DMS153 (cell line): ENCODE measurements around the gene CABCOCO1.
A peak's percentile ranks its signal among the peaks of the same experiment; 100 is the strongest.
"Not testable (repeated sequence)": the region's sequence is repeated elsewhere in the genome, so short reads cannot be mapped to it uniquely, and the experiment has no call there.

ENCODE experiments used
- DNase-seq: peaks from one replicate; lab custom pipeline; 2025; lab: John Stamatoyannopoulos, UW

CABCOCO1 gene

DNA sequence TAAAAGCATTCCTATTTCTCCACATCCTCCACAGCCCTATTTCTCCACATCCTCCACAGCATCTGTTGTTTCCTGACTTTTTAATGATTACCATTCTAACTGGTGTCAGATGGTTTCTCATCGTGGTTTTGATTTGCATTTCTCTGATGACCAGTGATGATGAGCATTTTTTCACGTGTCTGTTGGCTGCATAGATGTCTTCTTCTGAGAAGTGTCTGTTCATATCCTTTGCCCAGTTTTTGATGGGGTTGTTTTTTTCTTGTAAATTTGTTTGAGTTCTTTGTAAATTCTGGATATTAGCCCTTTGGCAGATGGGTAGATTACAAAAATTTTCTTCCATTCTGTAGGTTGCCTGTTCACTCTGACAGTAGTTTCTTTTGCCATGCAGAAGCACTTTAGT lies 49.4 kb downstream of the CABCOCO1 start:
- not testable (repeated sequence) for DNase-seq

DNA sequence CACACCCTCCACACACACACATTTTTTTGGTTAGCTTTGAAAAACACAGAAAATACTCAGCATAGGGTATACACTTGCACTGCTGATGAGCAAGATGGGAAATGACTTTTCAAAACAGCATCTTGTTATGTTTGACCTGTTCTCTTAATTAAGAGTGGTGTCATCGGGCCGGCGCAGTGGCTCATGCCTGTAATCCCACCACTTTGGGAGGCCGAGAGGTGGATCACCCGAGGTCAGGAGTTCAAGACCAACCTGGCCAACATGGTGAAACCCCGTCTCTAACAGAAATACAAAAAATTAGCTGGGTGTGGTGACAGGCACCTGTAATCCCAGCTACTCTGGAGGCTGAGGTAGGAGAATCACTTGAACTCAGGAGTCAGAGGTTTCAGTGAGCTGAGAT lies 56.7 kb downstream of the CABCOCO1 start:
- DNase-seq: not testable (repeated sequence)

DNA sequence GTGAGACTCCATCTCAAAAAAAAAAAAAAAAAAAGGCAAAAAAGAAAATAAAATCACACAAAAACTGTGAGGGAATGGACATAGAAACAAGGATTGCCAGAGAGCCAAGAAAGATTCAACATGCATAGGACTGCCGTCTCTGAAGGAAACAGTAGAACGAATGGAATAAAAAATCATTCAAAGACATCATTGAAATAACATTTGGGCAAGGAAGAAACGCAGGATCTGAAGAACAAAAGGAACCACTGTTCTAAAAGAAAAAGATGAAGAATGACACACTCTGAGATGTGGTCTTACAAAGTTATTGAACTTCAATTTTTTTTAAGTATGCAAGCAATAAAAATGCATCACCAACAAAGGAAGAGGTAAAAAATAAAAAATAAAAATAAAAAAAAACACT lies 57.2 kb downstream of the CABCOCO1 start:
- DNase-seq: no peak

DNA sequence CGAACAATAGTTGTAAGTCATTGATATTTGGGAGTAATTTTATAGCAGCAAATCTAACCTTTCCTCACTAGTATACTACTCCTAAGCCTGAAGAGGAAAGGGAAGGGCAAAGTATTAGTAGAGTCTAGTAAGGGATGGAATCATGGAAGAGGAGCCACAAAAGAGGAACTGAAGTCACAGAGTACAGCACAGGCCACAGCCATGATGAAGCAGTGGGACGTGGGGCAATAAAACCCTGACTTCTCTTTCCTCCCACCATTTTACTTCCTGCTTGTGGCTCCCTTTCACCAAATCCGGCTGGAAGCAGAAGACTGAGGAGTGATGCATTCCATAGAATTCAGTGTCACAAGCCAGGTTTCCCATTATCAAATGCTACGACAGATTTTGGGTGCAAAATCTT lies 58.7 kb downstream of the CABCOCO1 start:
- DNase-seq: no peak

DNA sequence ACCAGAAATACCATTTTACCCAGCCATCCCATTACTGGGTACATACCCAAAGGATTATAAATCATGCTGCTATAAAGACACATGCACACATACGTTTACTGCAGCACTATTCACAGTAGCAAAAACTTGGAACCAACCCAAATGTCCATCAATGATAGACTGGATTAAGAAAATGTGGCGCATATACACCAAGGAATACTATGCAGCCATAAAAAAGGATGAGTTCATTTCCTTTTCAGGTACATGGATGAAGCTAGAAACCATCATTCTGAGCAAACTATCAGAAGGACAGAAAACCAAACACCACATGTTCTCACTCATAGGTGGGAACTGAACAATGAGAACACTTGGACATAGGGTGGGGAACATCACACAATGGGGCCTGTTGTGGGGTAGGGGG lies 62.5 kb downstream of the CABCOCO1 start:
- not testable (repeated sequence) for DNase-seq

DNA sequence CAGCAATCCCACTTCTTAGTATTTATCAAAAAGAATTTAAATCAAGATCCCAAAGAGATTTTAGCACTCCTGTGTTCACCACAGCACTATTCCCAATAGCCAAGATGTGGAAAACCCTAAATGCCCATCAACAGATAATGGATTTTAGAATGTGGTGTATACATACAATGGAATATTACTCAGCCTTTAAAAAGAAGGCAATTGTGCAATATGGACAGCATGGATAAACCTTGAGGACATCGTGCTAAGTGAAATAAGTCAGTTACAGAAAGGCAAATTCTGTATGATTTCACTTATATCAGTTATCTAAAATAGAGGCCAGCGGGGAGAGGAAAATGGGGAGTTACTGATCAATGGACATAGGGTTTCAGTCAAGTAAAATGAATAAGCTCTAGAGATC lies 66.9 kb downstream of the CABCOCO1 start:
- no peak for DNase-seq

DNA sequence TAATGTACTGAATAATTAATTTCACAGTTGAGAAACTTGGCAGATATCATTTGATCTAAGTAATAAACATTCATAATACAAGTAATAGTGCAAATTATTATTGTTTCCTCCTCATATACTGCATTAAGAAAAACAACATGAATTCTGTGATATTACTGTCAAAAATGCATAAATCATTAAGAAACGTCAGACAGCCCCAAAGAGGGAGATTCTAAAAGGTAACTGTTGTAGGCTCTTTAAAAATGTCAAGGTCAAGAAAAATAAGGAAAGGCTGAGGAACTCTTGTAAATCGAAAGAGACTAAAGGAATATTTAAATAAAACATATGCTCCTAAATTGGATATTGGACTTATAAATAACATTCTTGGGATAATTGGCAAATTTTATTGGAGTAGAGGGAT lies 67.9 kb downstream of the CABCOCO1 start:
- no peak for DNase-seq

DNA sequence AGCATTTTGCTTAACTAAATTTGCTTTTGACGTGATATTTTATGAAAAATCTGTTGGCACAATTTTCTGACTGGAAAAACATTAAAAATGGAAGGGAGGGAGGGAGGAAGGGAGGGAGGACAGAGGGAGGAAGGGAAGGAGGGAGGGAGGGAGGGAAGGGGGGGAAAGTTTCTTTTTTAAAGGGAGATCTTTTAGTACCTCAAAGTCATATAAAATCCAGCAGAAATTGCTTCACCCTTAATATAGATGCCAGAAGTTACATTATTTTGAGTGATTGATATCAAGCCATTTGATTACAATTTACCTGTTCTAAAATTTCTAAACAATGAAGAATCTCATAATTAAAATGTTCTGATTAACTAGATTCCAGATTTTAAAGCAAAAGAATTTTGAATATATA lies 68.9 kb downstream of the CABCOCO1 start:
- no peak for DNase-seq

DNA sequence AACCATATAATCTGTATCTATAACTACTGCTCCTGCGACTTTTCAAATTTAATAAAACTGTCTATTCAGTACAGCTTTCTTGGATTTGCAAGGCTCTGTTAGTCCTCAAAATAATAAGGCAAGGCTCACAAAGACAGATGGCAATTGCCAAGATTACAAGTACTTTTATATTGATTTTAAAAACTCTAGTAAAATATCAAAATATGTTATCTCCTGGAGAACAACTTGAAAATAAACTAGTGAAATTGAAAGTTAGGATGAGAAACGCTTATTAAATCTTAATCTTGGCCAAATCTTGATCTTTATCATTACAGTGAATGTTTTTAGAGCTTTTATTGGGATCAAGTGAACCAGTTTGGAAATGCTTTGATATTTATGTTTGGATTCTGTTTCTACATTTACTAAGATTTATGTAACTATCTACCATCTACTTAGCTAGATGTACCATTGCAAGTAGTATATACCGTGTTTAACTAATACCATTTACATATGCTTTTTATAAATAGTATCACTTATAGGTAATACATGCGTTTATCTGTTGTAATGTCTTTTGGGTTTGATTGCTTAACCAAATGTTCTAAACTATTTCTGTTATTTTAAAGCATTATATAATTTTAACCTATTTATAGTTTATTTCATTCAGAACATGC lies 70.0 kb downstream of the CABCOCO1 start:
- DNase-seq: no peak

DNA sequence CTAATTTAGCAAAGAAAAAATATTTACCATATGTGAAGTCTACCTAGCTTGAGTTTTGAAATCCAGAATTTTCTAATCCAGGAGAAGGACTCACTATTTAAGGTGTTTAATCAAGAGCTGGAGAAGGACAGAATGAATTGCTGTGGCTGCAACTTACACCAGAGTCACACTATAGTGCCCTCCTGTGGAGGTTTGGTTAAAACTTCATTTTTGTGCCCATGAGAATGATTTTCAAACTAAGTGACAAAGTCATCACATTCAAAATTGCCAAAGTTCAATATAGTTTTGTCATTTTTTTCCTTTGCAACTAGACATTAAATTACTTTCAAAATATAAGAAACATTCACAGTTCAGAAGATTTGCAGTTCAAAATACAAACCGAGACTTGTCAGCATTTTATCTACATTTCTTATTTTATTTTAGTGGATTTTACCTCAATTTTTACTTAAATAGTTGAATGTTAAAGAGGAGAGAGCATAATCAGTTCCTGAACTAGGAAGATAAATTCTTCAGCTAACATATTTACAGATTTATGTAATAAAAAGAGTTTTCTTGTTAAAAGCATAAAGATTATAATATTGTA lies 70.7 kb downstream of the CABCOCO1 start:
- DNase-seq: no peak

DNA sequence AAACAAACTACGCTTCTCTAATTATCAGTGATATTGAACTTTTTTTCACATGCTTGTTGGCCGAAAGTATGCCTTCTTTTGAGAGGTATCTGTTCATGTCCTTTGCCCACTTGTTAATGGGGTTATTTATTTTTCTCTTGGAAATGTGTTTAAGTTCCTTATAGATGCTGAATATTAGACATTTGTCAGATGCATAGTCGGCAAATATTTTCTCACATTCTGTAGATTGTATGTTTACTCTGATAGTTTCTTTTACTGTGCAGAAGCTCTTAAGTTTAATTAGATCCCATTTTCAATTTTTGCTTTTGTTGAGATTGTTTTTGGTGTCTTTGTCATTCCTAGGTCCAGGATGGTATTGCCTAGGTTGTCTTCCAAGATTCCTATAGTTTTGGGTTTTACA lies 73.2 kb downstream of the CABCOCO1 start:
- DNase-seq: no peak

DNA sequence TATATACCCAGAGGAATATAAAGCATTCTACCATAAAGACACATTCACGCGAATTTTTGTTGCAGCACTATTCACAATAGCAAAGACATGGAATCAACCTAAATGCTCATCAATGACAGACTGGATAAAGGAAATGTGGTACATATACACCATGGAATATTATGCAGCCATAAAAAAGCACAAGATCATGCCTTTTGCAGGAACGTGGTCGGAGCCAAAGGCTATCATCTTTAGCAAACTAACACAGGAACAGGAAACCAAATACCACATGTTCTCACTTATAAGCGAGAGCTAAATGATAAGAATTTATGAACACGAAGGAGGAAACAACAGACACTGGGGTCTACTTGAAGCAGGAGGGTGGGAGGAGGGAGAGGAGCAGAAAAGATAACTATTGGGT lies 74.7 kb downstream of the CABCOCO1 start:
- not testable (repeated sequence) for DNase-seq

DNA sequence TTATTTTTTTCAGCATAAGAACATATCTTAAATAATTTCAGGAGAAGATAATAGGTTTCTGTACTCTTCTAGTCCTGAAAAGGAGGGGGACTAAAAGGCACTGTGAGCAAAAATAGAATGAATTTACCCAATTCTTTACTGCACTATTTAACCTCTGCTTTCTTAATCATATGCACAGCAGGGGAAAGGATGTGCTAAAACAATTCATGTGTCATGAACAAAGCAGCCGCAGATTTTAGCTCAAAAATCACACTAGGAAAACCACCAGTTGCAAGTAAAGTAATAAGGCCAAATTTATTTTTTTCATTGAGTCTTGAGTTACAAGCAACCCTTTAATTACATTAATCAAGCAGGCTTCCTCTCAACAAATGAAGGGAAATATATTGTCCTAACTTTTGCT lies 80.1 kb downstream of the CABCOCO1 start:
- DNase-seq: no peak

DNA sequence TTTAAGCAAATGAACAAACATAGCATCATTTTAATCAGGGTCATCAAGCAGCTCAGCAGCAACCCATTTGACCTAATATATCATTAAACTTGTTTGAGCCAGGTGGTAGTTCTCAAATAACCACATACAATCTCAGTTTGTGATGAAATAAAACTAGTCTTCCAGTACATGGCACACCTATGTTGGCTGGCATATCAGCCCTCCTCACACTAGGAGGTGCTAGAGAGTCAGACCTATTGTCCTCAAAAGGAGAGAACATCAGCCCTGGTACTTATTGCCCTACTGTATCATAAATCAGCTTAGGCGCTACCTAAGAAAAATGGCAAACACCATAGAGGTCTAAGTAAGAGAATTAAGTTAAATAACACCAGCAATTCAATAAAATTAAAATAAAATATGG lies 81.7 kb downstream of the CABCOCO1 start:
- no peak for DNase-seq

DNA sequence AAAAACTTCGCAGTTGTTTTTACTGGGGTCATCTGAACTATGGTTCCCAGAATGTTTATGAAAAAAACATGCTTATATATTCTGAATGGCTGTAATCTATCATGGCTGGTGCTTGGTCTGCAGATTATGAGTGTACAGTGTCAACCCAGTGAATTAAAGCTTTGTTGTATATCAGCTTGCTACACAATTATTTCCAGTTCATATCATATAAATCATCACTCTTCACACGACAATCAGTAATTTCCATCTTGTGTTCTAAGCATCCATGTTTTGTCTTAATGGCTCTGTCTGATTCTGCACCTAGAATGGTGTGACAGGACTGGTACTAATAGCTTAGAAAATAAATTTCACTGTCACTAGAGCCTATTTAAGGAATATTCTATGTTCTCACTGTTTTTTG lies 83.6 kb downstream of the CABCOCO1 start:
- no peak for DNase-seq

DNA sequence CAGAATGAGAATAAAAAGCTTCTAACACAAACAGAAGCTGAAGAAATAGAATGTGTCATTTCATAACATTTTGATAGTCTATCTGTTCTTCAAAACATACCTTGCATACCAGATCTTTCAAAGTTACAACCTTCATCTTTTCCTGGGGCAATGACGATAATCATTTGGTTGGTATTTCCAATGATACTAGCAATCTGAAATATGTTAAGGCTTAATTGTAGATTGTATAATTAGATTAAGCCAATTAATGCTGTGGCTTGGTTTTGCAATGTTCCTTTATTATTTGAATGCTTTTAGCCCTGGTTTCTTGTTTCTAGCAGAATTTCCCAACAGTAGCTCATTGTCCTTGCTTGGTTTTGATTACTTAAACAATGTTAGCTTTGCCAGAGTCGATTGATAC lies 84.6 kb downstream of the CABCOCO1 start:
- no peak for DNase-seq

DNA sequence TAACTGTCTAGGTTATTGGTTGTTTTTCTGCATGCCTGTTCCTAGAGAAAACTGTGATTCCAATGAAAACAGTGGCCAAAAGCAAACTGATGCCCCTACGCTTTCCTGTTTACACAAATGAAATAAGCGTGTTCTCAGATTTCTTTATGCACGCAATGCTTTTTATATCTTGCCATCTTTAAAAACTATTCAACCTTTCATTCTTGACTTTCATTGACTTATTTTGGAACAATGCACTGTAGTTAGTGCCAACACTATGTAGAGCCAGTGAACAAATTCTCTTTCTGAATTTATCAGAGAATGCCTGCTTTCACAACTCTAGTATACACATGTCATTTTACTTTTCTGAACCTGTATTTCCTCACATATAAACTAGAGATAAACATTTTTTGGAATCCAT lies 86.6 kb downstream of the CABCOCO1 start:
- no peak for DNase-seq

DNA sequence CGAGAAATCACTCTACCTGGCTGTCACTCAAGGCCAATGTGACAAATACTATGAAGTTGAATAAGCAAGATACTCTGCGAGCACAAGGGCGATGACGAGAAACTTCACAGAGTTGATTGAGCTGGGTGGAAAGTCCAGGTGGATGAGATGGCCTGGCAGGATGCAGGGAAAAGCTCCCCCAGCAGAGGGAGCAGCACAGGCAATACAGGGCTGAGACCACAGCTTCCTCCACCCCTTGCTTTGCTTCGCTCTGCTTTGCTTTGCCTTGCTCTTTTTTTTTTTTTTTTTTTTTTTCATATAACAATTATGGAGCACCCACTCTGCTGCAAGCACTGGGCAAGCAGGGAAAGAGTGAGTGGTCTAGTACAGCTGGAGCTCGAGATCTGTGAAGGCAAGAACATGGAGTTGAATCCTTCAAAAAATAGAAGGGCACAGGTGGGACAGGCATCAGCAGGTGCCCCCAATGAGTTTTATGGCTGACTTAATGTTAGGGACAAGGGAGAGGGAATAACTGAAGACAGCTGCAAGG lies 88.3 kb downstream of the CABCOCO1 start:
- DNase-seq: no peak

DNA sequence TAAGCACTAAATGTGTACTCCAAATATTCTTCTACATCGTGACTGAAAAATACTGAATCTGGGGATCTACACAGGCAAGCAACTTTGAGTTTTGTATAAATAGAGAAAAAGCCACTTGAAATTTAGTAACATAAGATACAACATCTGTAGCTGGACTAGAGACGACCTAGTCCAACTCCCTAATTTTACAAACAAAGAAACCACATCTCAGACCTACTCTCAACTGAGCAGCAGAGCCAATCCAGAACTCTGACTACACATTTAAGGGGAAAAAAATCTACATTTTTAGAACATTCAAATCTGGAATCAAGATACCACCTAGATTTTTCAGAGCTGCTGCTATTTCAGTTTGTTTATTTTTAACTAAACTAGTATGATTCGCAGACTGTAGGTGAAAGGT lies 88.9 kb downstream of the CABCOCO1 start:
- DNase-seq: no peak

DNA sequence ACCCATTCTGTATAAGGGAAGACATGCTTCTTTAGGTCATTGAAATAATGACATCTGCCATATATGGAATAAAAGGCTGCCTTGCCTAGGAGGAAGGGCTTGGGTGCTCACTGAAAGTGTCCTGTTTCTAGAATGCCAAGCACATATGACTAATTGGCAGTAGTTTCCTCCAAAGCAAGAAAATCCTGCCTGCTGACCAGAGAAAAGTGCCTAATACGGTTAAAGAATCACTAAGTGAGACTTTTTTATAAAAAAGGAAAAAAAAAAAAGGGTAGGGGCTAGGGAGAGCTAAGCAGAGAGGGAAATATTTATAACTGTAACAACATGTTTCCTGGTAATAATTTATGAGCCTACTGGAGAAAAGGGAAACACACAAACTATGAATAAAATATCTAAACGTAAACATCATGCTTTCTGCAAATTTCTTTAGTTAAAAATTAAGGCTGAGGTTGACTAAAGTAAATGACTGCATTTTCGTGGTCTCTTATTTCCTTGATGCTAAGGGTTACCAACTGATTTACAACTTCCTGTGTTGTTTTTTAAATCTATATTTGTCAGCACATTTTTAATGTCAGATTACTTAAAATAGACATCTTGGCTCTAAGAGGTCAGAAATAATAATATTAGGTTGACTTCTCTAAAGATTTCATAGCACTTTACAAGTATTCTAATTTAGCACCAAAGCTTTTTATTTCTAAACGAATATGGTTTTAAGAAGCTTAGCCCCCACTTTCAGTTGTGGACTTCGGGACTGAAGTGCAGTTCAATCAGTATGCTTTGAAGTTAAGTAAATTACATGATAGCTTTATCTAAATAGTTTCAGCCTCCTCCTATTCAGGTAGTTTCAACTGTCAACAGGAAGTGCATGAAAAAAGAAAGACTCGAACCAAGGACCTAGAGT lies 89.6 kb downstream of the CABCOCO1 start:
- DNase-seq: peak; percentile 19

DNA sequence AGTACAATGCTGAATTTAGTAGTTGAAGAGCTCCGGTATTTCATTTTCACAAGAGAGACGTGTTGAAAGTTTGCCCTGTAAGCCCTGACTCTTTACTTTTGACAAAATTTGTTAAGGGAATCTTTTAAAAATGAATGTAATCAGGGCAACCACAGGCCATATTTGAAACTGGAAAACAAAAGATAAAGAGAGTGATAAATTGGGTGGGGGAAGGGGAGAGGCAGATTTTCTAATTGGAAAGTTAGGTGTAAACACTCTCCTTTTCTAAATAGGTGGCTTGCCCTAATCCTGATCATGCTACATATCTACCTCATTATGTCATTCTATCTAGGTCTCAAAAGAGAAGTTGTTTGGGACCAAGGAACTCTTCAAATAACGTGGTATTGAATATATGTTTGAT lies 90.7 kb downstream of the CABCOCO1 start:
- DNase-seq: no peak

DNA sequence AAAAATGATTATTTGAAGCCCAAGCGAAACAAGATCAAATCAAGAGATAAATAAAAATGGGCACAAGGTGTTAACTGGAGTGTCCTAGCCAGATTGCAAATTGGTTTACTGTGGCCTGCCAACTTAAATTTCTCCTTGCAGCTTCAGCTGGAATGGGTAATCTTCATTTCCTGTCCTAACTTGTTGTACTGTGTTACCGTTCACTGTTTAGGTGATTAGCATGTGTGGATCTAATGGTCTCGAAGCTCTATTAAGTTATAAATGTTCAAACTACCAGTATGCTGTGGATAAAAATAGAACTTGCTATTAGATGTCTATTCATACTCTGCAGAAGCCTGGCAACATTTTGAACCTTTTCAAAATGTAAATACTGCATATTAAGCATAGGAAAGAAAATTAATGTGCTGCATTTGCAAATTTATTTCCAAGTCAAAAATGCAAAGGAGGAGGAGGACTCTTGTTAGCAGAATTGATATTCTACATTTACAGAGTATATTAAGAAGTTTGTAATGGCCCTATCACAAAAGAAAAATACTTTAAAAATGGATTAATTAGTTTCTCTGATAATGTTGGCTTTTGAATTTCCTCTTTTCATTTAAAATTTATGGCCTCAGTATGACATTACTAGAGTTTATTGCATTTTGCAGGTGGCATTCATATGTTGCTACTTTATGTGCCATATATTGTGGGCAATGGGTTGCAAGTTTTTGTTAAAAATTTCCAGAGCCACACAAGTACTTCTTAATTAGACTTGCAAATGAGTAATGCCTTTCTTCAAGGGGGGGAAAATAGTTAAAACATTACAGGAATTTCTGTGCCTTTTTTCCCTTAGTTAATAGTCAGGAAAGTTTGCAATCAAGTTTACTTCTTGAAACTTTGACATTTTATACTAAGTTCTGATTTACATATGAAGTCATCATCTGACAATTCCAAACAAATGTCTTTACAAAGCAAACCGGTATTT lies 92.1 kb downstream of the CABCOCO1 start:
- no peak for DNase-seq
